ENCODE measurements around the gene KIF25. TPM values are rescaled to one million over a fixed set of nuclear protein-coding genes. Genes with fewer than 3 reads are reported as not detected.

The KIF25 gene
- total and polyA plus RNA-seq, 4 donors, result 0.05 TPM; not detected in 3

GRCh38 chr6:167984144-167984719, 13.2 kb upstream of the KIF25 start:
- no peaks in the 10 kb centered on the region for H3K27me3 ChIP-seq (ENCODE audit: control insufficient read depth in 4 of 4, insufficient read depth in 4 of 4, low read length in 3 of 4)
- no peak for DNase-seq (ENCODE audit: low spot score)
- no peaks in the 10 kb centered on the region for H3K9me3 ChIP-seq (ENCODE audit: control insufficient read depth in 4 of 4, low read length in 3 of 4)
- no peak overlapping the region for H3K4me3 ChIP-seq (ENCODE audit: low read depth in 1 of 3, low read length in 3 of 3)
- TF ChIP-seq JUND (IDR thresholded peaks at IDR 0.05) (no peak), NR2F2 (IDR thresholded peaks at IDR 0.05) (no peak), GABPA (IDR thresholded peaks at IDR 0.05 in 1 of 2, conservative IDR thresholded peaks at IDR 0.05 in 1 of 2) (no peak), FOXA1 (IDR thresholded peaks at IDR 0.05) (no peak), CTCF (IDR thresholded peaks at IDR 0.05; ENCODE audit: low read depth, low read length, missing input control) (no peak), EGR1 (IDR thresholded peaks at IDR 0.05; ENCODE audit: low read depth in 2 of 2) (no peak), MAX (IDR thresholded peaks at IDR 0.05) (no peak), FOXA2 (IDR thresholded peaks at IDR 0.05) (no peak), RAD21 (IDR thresholded peaks at IDR 0.05) (no peak), HNF4A (conservative IDR thresholded peaks at IDR 0.05) (no peak), SP1 (IDR thresholded peaks at IDR 0.05) (no peak), REST (IDR thresholded peaks at IDR 0.05) (no peak), TAF1 (conservative IDR thresholded peaks at IDR 0.05) (no peak), HNF4G (IDR thresholded peaks at IDR 0.05) (no peak), YY1 (IDR thresholded peaks at IDR 0.05) (no peak), RXRA (IDR thresholded peaks at IDR 0.05) (no peak), ZBTB33 (IDR thresholded peaks at IDR 0.05) (no peak), ATF3 (IDR thresholded peaks at IDR 0.05) (no peak)
- H3K4me1 ChIP-seq (ENCODE audit: control insufficient read depth in 4 of 4, insufficient read depth in 4 of 4, low read length in 3 of 4), result no peaks in the 10 kb centered on the region
- H3K27ac ChIP-seq (ENCODE audit: low read depth in 1 of 2, low read length in 2 of 2), result no peak overlapping the region
- H3K9ac ChIP-seq (ENCODE audit: low read depth in 1 of 2, low read length in 2 of 2), result no peak overlapping the region
- WGBS, result 94% methylated on average over 11 of the region's 11 CpGs
- no peaks in the 10 kb centered on the region for H3K36me3 ChIP-seq (ENCODE audit: control insufficient read depth in 4 of 4, insufficient read depth in 3 of 4, low read depth in 1 of 4, low read length in 3 of 4)
